ENCODE results near the gene SERHL2.
"Not testable (repeated sequence)": the region's sequence is repeated elsewhere in the genome, so short reads cannot be mapped to it uniquely, and the experiment has no call there.

The SERHL2 gene

GRCh38 chr22:42608823-42609361 lies 55.1 kb downstream of the SERHL2 start:
- no peak for DNase-seq

GRCh38 chr22:42610186-42610585 lies 56.4 kb downstream of the SERHL2 start:
- DNase-seq, result no peak

- DNase-seq, result no peak
Observed at GRCh38 chr22:42611051-42611450, 57.3 kb downstream of the SERHL2 start.

- DNase-seq, result no peak
Observed at GRCh38 chr22:42612336-42612735, 58.6 kb downstream of the SERHL2 start.

- no peak for DNase-seq
Observed at GRCh38 chr22:42613872-42614301, 60.1 kb downstream of the SERHL2 start.

- peak; percentile 87 to 96 for DNase-seq
Observed at GRCh38 chr22:42614312-42615091, 60.7 kb downstream of the SERHL2 start, which contains the start of gene POLDIP3. POLDIP3 (minus strand) TSS chr22:42614883; CDS start chr22:42614857, 26 bp downstream.

GRCh38 chr22:42615092-42615859 lies 61.5 kb downstream of the SERHL2 start:
- DNase-seq, result peak; percentile 97 to 99

- DNase-seq, result not testable (repeated sequence)
Observed at GRCh38 chr22:42615860-42616175, 62.1 kb downstream of the SERHL2 start.

- no peak for DNase-seq
Observed at GRCh38 chr22:42617155-42617983, 63.6 kb downstream of the SERHL2 start.

- DNase-seq, result no peak
Observed at GRCh38 chr22:42619261-42620063, 65.7 kb downstream of the SERHL2 start.

GRCh38 chr22:42620084-42620483 lies 66.3 kb downstream of the SERHL2 start:
- DNase-seq, result no peak

- peak; percentile 11 to 77 for DNase-seq
Observed at GRCh38 chr22:42621505-42622002, 67.8 kb downstream of the SERHL2 start.

- DNase-seq, result no peak
Observed at GRCh38 chr22:42622061-42622710, 68.4 kb downstream of the SERHL2 start.

- DNase-seq, result no peak
Observed at GRCh38 chr22:42623301-42623751, 69.6 kb downstream of the SERHL2 start.

Measured in NCI-H526 (cell line).